Myocyte (in vitro differentiated cells): ENCODE measurements around the gene DHCR24. TPM values are rescaled to one million over a fixed set of nuclear protein-coding genes. Genes with fewer than 3 reads are reported as not detected.
A peak's percentile ranks its signal among the peaks of the same experiment; 100 is the strongest.

ENCODE experiments used
- DNase-seq: peaks from one replicate; pipeline ENCODE4 v3.0.0-alpha.2; 2012; ENCODE audit warnings: low read depth
- total RNA-seq: library from RNA; depleted of rRNA; stranded (reverse); fragments of >200 nt; gene quantifications from 2 replicates; pipeline ENCODE4 v1.2.3, GENCODE V29; 2014

DHCR24 gene
- total RNA-seq, 1 donor from 2014 or later, result 44.5 TPM

DNA sequence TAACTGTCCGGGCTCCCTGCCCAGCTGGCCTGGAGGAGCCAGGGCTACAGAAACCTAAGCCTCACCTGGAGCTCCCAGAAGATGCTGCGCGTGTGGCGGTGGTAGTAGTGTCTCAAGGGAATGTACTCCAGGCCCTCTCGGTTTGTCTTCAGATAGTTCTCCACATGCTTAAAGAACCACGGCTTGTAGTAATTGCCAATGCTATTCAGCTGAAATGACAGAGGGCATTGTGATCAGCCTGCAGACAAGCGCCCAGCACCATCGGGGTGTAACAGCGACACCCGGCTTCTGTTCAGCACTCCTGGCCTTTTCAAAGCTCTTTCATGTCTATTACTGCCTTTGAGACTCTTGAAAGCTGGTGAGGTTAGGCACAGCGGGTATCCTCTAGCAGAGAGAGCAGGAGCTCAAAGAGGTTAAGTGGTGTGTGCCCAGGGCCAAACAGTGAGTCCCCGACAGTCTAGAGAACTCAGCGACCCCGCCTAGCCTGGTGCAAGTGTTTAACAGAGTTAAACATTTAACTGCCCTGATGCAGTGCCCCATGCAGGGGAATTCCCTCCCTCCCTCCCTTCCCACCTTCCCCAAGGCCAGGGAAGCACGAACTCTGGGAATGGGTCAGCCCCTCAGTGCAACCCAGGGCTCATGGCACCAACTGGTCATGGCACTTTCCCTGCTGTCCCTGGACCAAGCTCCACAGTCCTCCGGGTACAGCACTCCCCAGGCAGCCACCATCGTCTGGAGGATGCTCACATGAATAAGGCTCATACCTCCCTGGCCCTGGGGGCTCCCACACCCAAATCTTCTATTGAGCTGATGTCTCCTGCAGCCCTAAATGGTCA, 21.5 kb downstream of the DHCR24 start:
- DNase-seq, result no peak

GRCh38 chr1:54864460-54865208, 22.4 kb downstream of the DHCR24 start:
- no peak for DNase-seq

GRCh38 chr1:54863267-54863665, 23.7 kb downstream of the DHCR24 start:
- DNase-seq, result no peak

DNA sequence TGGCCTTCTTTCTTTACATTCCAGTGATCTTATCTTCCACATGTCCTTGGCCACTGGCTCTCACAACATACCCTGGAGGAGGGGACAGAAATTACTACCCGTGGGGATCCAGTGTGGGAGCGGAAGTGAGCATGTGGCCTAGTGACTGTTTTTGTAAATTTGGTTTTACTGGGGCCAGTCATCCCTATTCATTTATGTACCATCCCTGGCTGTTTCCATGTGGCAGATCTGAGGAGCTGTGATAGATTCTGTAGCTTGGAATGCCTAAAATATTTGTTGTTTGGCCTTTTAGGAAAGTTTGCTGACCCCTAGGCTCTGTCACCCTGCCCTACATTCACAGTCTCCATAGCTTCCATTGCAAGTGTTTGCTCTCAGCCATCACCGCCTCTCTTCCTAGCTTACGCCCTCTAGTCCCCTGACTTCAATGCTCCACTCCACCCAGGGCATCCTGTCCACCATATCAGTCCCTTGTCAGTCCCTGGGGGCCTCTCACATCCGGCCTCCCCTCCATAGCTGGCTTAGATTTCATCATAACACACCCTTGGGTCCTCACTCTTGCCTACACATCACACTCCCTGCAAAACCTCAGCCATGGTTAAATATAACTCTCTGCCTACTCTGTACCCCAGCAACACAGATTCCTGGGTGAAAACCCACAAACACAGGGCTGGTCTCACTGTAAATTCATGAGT, 25.8 kb downstream of the DHCR24 start:
- peak; percentile 87 for DNase-seq

GRCh38 chr1:54859700-54860391, 27.1 kb downstream of the DHCR24 start:
- peak; percentile 37 for DNase-seq

GRCh38 chr1:54857746-54858561, 29.0 kb downstream of the DHCR24 start:
- peak; percentile 89 for DNase-seq

DNA sequence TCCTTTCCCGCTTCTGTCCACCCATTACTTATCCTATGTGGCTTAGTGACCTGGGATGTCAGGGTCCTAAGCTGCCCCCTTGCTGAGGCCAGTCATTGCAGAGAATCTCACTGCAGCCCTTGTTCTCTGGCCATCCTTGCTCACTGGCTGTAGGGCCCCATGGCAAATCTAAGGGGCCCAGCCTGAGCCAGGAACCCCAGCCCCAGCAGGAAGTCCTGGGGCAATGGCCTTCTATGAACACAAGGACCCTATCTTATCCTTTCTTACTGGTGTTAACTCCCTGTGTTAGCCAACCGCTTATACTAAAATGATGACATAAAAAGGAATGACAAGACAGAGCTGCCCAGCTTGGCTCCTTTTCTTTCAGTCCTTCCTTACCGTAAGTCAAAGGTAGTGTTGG, 29.9 kb downstream of the DHCR24 start:
- no peak for DNase-seq

DNA sequence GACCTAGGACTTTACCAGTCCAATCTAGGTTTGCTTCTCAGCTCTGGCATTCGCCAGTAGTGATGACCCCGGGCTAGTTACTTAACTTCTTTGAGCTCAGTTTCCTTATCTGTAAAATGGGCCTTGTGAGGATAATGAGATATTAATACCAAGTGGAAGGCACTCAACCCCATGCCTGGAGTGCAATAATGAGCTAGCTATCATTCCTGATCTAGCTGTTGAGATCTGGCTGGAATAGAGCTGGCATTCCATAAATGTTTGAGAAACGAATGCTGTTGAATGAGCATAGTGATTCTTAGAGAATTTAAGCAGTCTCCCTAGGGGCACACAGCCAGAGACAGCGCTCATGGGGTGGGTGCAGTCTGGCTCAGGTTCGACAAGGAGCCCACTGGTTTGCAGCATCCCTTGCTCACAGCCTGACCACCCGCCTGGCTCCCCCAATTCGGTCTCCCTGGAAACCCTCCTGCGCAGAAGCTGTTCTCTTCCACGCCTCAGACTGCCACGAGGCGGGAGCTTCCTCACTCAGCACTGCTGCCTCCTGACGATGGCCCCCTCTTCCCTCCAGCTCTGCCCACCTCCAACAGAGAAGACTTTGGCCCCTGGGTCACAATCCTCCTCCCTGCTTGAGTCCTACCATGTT, 32.5 kb downstream of the DHCR24 start:
- DNase-seq, result peak; percentile 15

DNA sequence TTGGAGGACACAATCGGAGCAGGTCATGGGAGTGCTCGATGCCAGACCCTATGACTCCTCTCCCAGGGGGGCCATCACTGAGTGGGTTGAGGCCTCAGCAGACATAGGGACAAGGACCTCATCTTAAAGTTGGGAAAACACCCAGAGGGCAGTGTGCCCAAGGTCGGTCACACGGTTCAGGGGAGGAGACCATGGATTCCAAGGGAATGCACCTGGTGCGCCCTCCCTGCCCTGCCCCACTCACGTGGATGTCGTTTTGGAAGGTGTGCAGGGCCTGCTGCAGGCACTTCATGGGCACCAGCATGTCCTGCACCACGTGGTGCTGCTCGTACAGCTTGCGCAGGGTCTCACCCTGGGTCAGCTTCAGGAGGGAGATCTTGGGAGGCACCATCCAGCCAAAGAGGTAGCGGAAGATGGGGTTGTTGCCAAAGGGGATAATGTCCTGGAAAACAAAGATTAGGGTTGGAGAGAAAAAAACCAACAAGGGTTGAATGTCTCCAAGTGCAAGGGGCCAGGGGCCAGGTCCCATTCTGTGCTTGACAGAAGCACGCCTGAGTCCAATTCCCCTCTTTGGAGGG, 33.1 kb downstream of the DHCR24 start:
- DNase-seq, result no peak

DNA sequence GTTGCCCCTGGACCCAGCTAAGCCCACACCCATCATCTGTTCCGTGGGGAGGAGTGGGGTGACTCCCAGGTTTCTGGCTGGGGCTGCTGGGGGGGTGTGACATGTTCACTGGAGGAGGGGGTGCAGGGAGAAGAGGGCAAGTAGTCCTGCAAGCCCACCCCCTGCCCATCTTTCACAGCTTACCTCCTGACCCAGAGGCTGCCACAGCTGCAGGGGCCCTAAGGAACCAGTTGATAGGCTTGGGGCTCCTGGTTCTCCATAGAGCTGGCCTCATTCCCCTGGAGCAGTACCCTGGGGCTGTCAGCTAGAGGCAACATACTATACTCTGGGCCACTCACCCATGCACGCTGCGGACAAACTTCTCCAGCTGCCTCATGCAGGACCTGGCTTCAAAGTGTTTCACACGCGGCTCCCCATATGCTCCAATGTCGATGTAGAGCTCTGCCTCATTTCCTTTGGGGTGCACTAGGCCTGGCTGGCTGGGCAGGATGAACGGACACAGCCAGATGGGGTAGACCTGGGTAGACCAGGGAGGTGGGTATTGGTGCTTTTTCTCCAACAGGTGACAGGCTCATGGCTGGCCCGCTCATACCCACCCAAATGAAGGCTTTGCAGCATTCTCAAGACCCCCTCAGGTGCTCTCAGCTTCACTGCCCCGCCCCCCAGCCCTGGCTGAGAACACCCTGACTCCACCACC, 33.8 kb downstream of the DHCR24 start:
- no peak for DNase-seq

DNA sequence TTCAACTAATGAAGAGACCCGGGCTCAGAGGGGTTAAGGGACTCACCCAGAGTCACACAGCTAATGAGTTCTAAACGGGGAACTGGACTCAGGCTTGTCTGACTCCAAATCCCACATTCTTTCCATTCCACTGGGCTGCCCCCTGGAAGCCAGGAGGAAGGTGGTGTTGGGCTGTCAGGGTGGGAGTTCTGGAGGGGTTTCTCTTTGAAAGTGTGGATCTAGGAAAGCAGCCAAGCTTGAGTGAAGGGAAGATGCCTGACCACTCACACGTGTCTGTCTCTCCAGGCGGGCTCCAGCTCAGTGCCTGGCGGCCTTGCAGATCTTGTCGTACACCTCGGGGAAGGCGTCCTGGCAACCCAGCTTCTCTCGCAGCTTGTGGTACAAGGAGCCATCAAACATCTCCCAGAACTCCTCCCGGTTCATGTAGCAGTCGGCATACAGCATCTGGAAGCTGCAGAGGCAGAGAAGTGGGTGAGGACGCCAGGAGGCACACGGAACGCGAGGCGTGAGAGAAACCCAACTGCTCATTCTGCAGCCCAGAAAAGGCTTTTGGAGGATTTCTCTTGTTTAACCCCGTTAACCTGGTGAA, 35.0 kb downstream of the DHCR24 start:
- no peak for DNase-seq

DNA sequence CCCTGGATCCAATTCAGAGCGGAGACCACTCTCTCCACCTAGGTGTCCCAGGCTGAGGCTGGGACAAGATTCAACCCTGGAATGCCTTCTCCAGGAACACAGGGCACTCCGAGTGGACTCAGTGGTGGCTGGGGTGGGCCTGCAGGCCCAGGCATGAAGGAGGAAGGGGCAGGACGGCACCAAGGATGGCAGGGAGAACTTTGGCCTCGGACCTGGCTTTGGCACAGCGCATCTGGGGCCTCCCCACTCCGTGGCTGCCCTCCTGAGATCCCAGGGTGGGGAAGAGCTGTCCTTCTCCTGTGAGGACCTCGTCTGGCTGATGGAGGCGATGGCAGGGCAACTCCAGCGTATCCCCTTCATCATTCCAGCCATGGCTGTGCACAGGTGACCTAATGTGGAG, 35.6 kb downstream of the DHCR24 start:
- DNase-seq, result no peak

DNA sequence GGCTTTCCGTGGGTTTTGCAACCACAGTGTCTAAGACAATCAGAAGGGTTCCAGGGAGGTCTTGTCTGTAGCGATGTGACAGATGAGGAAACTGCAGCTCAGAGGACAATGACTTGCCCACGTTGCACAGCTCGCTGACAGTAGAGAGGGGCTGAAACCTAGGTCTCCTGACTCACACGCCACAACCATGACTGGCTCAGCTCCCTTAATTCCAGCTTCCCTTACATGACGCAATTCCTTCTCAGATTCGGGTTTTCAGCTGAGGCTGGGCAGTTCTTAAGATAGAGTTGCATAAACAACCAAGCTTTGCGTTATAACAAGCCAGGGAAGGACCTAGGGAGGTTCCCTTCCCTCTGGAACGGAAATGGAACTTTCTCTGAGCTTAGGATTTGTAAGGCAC, 36.3 kb downstream of the DHCR24 start:
- peak; percentile 81 for DNase-seq

GRCh38 chr1:54850069-54850730, 36.8 kb downstream of the DHCR24 start:
- peak; percentile 74 for DNase-seq

DNA sequence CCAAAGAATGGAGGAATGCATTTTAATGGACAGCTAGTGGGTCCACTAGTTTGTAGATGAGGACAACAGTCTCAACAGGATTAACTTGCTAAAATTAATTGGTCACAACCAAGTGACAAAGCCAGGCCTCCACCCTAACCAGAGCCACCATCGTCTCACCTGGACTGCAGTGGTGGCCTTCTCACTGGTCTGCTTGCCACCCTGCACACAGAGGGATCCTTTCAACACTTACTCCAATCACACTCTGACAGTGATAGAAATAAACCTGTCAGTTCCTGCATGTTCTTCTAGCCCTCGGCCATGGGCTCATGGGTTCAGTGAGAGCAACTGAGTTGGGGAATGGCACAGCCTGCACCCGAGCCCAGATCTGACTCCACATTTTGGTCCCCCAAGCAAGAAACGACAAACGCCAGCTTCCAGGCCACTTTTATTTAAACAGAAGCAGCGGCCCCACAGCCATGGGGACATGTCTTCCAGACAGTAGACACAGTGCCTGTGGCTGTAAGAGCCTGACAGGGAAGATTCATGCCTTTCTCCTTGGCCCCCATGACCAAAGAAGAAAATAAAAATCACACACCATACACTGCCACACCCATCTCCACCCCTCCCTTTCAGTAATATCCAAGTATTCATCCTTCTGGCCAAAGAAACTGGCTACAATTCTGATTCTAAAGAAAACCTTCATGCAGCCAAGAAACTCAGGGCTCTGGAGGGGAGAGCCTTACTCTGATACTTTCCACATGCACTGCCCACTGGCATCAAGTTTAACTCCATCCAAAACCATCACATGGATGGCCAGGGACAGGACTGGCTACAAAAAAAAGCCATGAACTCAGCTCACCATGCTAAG, 37.6 kb downstream of the DHCR24 start:
- DNase-seq, result no peak

- DNase-seq, result no peak
Measured at GRCh38 chr1:54848134-54848948, 38.7 kb downstream of the DHCR24 start.
